Esophagus (tissue), 2 donors: Measurements from ENCODE around the gene COL24A1. TPM values are rescaled to one million over a fixed set of nuclear protein-coding genes. Genes with fewer than 3 reads are reported as not detected.

Source experiments
- H3K27ac ChIP-seq, 2 donors: one replicate each; pipeline ENCODE4 v1.5.1; 2013; ENCODE audit warnings: low read depth in 2 of 2, mild to moderate bottlenecking in 2 of 2, inconsistent platforms in 1 of 2, low read length in 1 of 2, moderate library complexity in 1 of 2
- H3K27me3 ChIP-seq, 2 donors: one replicate each; pipeline ENCODE4 v1.6.1; 2013; ENCODE audit warnings: low read length in 2 of 2, control low read depth in 1 of 2, mild to moderate bottlenecking in 1 of 2; ENCODE audit not compliant: insufficient read depth in 2 of 2, control insufficient read depth in 1 of 2
- H3K36me3 ChIP-seq, 2 donors: one replicate each; pipeline ENCODE4 v1.6.1; 2013; ENCODE audit warnings: low read length in 1 of 2; ENCODE audit not compliant: control insufficient read depth in 2 of 2, insufficient read depth in 2 of 2
- H3K4me1 ChIP-seq, 2 donors: one replicate each; pipeline ENCODE4 v1.6.1; 2013; ENCODE audit warnings: low read length in 1 of 2; ENCODE audit not compliant: control insufficient read depth in 2 of 2, insufficient read depth in 2 of 2
- H3K4me3 ChIP-seq, 2 donors: one replicate each; pipeline ENCODE4 v1.5.1; 2013; ENCODE audit warnings: low read length in 2 of 2, mild to moderate bottlenecking in 2 of 2, low read depth in 1 of 2, moderate library complexity in 1 of 2
- H3K9me3 ChIP-seq, 2 donors: one replicate each; pipeline ENCODE4 v1.6.1; 2013; ENCODE audit warnings: mild to moderate bottlenecking in 2 of 2, low read depth in 1 of 2, low read length in 1 of 2, moderate library complexity in 1 of 2; ENCODE audit not compliant: control insufficient read depth in 2 of 2, insufficient read depth in 1 of 2
- WGBS, 2 donors: extraction: QIAGEN DNeasy Blood & Tissue Kit; methylation state at CpG; one replicate each; pipeline ENCODE4 v1.1.7; 2013; 5-methylcytosine and 5-hydroxymethylcytosine counted together
- polyA plus RNA-seq, 2 donors: library from polyadenylated mRNA; stranded (reverse); fragments of 200-250 nt; gene quantifications; one replicate each; pipeline ENCODE4 v1.2.3, GENCODE V29; 2013
- donor health status: healthy with polysubstance abuse.
- donor health status: Bipolar disorder and iron deficiency.

Gene COL24A1
- polyA plus RNA-seq, 2 donors, result 0.14 to 0.16 TPM

DNA sequence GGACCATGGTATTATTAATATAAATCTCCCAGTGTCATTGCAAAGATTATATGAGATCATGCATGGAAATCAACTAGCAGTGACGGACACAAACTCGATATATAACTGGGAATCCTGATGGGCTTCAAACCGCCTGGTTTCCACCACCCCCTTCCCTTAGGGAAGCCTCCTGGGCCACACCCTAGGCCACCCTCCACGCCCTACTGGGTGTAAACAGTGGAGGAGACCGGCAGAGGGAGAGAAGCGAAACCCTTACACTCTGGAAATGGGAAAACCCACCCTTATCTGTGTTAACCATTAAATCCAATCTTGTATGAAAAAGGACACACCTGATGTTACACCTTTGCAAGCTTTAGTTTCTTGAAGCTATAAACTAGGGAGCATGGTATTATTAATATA is 447.7 kb downstream of the COL24A1 start:
- 68 to 82% methylated on average over 6 of the region's 6 CpGs for WGBS, 2 donors

GRCh38 chr1:85707990-85708828 is 448.4 kb downstream of the COL24A1 start, which contains the start of gene ZNHIT6:
ZNHIT6 (minus strand) TSS chr1:85708433; CDS start chr1:85708284, 149 bp downstream.
- Histone ChIP-seq H3K27me3 (no peaks in the 10 kb centered on the region), H3K9me3 (no peaks in the 10 kb centered on the region), H3K36me3 (no peaks in the 10 kb centered on the region), H3K4me3 (peak within 1 kb of the TSS; percentile 80 to 98), H3K4me1 (no peaks in the 10 kb centered on the region), H3K27ac (peak within 1 kb of the TSS; percentile 77 to 93)
- WGBS, 2 donors, result 1% methylated on average over 35 of the region's 35 CpGs

More for the DNA sequence above, 447.7 kb downstream of the COL24A1 start:
- Histone ChIP-seq H3K4me1 (no peaks in the 10 kb centered on the region), H3K27me3 (no peaks in the 10 kb centered on the region), H3K9me3 (no peaks in the 10 kb centered on the region), H3K27ac (peak overlapping the region; percentile 61 to 77), H3K36me3 (no peaks in the 10 kb centered on the region), H3K4me3 (peak overlapping the region in 1 of 2 donors; percentile 98)

DNA sequence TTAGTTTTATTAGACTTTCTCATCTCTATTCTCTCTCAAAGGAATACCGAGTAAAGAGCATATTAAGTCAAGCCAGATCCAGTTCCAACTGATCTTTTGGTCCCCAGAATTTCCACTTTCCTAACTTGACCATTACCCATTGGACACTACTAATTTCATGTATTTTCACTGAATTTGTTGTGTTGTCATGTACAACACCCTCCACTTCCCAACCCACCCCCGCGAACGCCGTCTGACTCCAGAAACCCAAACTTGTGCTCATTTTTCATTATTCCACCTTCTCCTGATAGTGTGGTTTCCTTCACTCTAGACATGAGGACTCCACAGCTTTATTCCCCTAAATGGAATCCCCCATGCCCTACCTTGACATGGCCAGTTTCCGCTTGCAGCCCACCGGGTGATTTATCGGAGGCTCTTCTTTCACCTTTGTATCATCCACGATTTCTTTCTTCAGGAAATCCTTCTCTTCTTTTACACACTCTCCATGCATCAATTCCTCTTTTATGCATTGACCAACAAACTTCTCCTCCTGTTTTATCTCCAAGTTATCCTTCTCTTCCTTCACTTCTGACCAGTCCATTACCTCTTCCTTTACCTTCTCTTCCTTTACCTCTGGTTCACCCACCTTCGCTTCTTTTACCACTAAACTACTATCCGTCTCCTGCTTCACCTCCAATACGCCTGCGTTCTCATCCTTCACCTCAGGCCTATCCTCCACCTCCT is 449.1 kb downstream of the COL24A1 start:
- Histone ChIP-seq H3K9me3 (no peaks in the 10 kb centered on the region), H3K4me1 (no peaks in the 10 kb centered on the region), H3K36me3 (no peaks in the 10 kb centered on the region), H3K27ac (peak overlapping the region; percentile 77 to 93), H3K4me3 (peak overlapping the region; percentile 80 to 98), H3K27me3 (no peaks in the 10 kb centered on the region)
- WGBS, 2 donors, result 12 to 16% methylated on average over 13 of the region's 13 CpGs

DNA sequence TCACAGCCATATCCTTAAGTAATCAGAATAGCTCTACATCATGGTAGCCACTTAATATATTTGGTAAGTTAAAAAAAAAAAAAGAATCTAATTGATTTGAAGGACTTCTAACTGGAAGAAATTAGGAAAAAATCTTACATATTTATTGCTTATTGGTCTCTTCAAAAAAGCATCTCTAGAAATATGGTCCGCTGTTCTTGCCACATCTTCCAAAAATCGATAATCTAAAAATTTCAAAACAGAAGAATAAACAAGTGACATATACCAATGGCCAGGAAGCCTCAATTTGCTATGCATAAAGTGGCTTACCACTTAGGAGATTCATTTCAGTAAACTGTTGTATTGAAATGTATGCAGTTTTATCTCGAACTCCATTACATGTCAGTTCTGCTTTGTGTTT is 450.6 kb downstream of the COL24A1 start:
- Histone ChIP-seq H3K36me3 (no peaks in the 10 kb centered on the region), H3K27ac (no peak overlapping the region), H3K4me1 (no peaks in the 10 kb centered on the region), H3K9me3 (no peaks in the 10 kb centered on the region), H3K4me3 (no peak overlapping the region), H3K27me3 (no peaks in the 10 kb centered on the region)
- WGBS, 2 donors, result 88 to 94% methylated on average over 3 of the region's 3 CpGs

DNA sequence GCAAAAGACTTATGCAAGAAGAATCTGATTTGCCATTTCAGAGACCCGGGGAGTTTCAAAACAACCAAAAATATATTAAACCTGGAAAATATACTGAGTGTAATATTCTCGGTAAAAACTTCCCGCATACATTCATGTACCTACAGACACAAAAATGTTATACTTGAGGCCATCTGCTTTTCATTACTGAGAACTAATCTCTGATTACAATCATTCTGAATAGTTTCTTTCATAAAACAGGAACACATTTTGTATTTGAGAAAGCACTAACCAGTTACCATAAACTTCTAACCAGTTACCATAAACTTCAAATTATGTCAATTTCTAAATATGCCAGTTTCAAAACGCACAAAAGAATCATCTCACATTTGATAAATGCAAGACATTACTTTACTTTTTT is 456.1 kb downstream of the COL24A1 start:
- Histone ChIP-seq H3K27ac (no peak overlapping the region), H3K36me3 (no peaks in the 10 kb centered on the region), H3K4me1 (no peaks in the 10 kb centered on the region), H3K9me3 (no peaks in the 10 kb centered on the region), H3K4me3 (no peak overlapping the region), H3K27me3 (no peaks in the 10 kb centered on the region)
- WGBS, 2 donors, result 93 to 94% methylated on average over 4 of the region's 4 CpGs

DNA sequence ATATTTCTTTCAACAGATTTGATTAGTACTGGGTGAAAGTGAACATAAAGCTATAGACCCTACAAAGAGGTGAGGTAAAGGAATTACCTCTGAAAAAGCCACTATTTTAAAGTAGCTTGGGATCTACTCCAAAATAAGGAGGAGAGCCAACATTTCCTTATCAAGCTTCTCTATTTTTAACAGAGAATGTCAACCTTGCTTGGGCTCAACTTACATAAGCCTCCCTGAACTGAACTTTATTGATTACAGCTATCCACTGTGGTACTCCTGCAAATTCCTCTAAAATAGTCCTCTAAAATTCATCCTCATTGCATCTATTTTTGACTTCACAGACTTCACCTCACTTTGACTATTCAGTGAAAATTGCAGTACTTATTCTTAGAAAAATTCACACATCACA is 458.7 kb downstream of the COL24A1 start:
- Histone ChIP-seq H3K9me3 (no peaks in the 10 kb centered on the region), H3K27me3 (no peaks in the 10 kb centered on the region), H3K4me1 (no peaks in the 10 kb centered on the region), H3K36me3 (no peaks in the 10 kb centered on the region), H3K27ac (no peak overlapping the region), H3K4me3 (no peak overlapping the region)

DNA sequence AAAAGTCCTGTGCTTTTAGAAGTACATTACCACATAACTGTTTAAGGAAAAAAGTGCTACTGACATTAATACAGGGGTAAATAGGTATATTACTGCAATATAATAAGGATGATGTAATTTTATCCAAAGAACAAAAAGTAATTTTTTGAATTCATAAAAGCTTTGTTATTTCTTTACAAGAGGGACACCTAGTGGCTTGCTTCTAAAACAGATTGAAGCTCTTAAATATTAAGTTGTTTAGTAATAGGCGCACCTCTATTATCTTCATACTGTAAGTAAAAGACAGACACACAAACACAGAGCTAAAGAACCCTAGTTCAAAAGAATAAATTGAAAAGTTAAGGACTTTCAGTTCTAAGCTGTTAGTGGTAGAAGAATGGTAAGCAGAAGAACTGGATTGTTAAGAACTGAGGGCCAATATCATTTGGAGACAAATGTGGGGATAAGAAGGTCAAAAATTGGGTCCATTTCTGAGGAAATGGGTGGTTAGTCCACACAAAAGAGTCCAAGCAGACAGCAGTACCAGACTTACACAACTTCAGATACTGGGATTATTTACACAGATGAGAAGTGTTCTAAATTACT is 463.8 kb downstream of the COL24A1 start:
- H3K36me3 ChIP-seq, result no peaks in the 10 kb centered on the region
- H3K27me3 ChIP-seq, result no peaks in the 10 kb centered on the region
- WGBS, 2 donors, result 47 to 64% methylated on average over 1 of the region's 1 CpG
- H3K9me3 ChIP-seq, result no peaks in the 10 kb centered on the region
- no peak overlapping the region for H3K27ac ChIP-seq
- no peak overlapping the region for H3K4me3 ChIP-seq
- H3K4me1 ChIP-seq, result no peaks in the 10 kb centered on the region

DNA sequence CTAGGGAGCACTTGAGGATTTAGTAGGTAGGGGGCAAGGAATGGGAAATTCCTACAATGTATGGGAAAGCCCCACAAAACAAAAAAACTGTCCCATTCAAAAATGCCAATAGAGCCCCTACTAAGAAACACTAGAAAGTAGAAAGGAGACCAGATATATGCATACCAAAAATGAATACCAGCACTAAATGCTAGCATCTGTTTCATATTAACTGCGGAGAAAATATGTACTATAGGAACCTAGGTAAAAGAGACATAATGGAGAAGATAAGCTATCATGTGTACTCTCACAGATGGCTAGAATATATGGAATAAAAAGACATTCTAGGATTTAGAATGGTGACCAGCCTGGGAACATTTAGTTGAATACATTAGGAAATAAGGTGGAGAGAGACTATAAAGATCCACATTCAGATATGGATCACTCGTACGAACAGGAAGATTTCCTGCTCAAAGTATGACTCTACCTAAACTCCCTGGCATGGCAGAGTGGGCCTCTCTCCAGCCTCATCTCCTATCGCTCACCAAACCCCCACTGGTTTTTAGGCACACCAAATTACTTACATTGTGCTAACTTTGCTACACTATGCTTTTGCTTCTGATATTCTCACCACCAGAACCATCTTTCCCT is 466.7 kb downstream of the COL24A1 start:
- Histone ChIP-seq H3K4me3 (no peak overlapping the region), H3K9me3 (no peaks in the 10 kb centered on the region), H3K27ac (no peak overlapping the region), H3K27me3 (no peaks in the 10 kb centered on the region), H3K4me1 (no peaks in the 10 kb centered on the region), H3K36me3 (no peaks in the 10 kb centered on the region)
- WGBS, 2 donors, result 89 to 90% methylated on average over 4 of the region's 4 CpGs

DNA sequence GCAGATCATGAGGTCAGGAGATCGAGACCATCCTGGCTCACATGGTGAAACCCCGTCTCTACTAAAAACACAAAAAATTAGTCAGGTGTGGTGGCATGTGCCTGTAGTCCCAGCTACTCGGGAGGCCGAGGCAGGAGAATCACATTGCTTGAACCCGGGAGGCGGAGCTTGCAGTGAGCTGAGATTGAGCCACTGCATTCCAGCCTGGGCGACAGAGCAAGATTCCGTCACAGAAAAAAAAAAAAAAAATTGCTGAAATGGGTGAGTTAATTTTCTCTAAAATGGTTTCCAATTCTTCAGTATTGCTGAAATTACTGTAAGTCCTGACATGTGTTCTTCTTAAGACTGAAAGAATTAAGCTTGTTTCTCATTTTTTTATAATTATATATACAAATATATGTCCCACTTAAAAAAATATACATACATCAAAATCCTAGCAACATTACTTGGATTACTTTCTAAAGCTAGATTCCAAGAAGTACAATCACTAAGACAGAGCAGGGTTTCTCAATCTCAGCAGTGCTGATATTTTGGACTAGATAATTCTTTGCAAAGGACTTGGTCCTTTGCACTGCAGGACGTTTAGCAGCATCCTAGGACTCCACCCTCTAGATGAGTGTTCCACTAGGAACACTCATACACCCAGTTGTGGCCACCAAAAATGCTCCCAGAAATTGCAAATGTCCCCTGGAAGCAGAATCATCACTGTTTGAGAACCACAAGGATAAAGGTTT is 473.1 kb downstream of the COL24A1 start:
- H3K4me1 ChIP-seq, result no peaks in the 10 kb centered on the region
- H3K4me3 ChIP-seq, result no peak overlapping the region
- 94 to 95% methylated on average over 9 of the region's 9 CpGs for WGBS, 2 donors

More for the DNA sequence above, 473.1 kb downstream of the COL24A1 start:
- Histone ChIP-seq H3K9me3 (no peaks in the 10 kb centered on the region), H3K27ac (no peak overlapping the region), H3K36me3 (no peaks in the 10 kb centered on the region), H3K27me3 (no peaks in the 10 kb centered on the region)
